OCI-LY7 (cell line): Measurements from ENCODE around the gene IFNGR1.

ENCODE experiments used
- CTCF ChIP-seq: fragments of 200-600 bp; sonication (generic); conservative IDR thresholded peaks from 2 replicates; pipeline ENCODE4 v1.5.1; 2014; ENCODE audit warnings: mild to moderate bottlenecking, antibody characterized with exemption, low read length, moderate library complexity, mixed read lengths
- EZH2phosphoT487 ChIP-seq: fragments of 200-600 bp; sonication (generic); IDR thresholded peaks from 2 replicates; pipeline ENCODE4 v1.6.1; 2018; ENCODE audit warnings: low read depth, borderline replicate concordance, mild to moderate bottlenecking, mixed run types, antibody characterized with exemption, low read length, moderate library complexity, mixed read lengths

- TF ChIP-seq EZH2phosphoT487 (no peak), CTCF (no peak)
Measured at GRCh38 chr6:137155830-137156229, 63.4 kb downstream of the IFNGR1 start.
